HG03196 (cell line): ENCODE measurements around the gene TMEM61.
A peak's percentile ranks its signal among the peaks of the same experiment; 100 is the strongest.
"Not testable (repeated sequence)": the region's sequence is repeated elsewhere in the genome, so short reads cannot be mapped to it uniquely, and the experiment has no call there.

ENCODE experiments used
- ATAC-seq: cut with Tn5 transposase; IDR thresholded peaks from one replicate; pipeline ENCODE4 v1.9.1; 2021; ENCODE audit not compliant: unreplicated experiment

The TMEM61 gene

GRCh38 chr1:54980528-54981241, at the start of gene TMEM61:
Gene TMEM61, plus strand, starts transcription at chr1:54980628. Its CDS starts 438 bp downstream, at chr1:54981066.
- ATAC-seq = no peak

DNA sequence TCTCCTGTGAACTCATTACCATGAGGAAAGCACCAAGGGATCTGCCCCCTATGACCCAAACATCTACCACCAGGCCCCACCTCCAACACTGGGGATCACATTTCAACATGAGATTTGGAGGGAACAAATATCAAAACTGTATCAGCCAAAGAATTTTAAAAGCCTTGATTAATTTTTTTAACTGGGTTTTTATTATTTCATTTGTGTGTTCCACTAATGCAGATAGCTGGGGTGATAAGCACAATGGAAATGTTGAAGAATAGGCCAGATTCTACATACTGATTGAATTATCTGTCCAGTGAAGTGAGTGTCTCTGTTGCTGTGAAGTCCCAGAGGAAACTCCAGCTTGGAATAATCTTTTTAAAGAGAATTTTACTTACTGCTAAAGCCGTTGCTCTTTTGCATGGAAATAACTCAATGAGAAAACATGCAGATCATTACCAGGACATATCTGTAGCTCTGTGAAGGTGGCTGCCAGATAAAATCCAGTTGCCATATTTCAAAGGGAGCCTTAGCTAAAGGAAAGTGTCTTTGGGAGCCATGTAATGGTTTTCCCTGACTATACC, 49.1 kb upstream of the TMEM61 start:
- no peak for ATAC-seq

GRCh38 chr1:54934081-54934480, 46.3 kb upstream of the TMEM61 start:
- not testable (repeated sequence) for ATAC-seq

GRCh38 chr1:54934869-54935268, 45.6 kb upstream of the TMEM61 start:
- ATAC-seq = no peak

DNA sequence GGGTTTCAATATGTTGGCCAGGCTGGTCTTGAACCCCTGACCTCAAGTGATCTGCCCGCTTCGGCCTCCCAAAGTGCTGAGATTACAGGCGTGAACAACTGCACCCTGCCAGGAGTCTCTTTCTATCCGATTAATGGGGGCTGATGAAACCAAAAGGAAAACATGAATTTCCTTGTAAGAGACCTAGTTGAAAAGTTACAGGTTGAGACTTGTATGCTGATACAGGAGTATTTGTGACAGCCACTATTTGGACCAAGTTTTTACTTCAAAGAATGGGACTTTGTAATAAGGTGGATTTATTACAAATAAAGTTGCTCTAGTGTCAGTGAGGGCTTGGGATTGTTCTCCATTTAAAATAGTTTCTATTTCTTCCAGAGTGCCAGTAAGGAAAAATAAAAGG, 43.6 kb upstream of the TMEM61 start:
- no peak for ATAC-seq

- no peak for ATAC-seq
Measured at GRCh38 chr1:54937469-54937868, 43.0 kb upstream of the TMEM61 start.

- not testable (repeated sequence) for ATAC-seq
Measured at GRCh38 chr1:54938955-54939354, 41.5 kb upstream of the TMEM61 start.

GRCh38 chr1:54940042-54940441, 40.4 kb upstream of the TMEM61 start:
- no peak for ATAC-seq

DNA sequence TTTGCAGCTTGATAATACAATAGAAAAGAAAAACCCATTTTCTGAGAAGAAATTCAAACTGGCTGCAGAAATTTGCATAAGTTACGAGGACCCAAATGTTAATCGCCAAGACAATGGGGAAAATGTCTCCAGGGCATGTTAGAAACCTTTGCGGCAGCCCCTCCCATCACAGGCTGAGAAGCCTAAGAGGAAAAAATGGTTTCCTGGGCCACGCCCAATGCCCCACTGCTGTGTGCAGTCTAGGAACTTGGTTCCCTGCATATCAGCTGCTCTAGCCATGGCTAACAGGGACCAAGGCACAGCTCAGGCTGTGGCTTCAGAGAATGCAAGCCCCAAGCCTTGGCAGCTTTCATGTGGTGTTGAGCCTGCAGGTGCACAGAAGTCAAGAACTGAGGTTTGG, 37.5 kb upstream of the TMEM61 start:
- ATAC-seq = no peak

GRCh38 chr1:54944610-54945392, 35.6 kb upstream of the TMEM61 start:
- ATAC-seq = peak; percentile 73

DNA sequence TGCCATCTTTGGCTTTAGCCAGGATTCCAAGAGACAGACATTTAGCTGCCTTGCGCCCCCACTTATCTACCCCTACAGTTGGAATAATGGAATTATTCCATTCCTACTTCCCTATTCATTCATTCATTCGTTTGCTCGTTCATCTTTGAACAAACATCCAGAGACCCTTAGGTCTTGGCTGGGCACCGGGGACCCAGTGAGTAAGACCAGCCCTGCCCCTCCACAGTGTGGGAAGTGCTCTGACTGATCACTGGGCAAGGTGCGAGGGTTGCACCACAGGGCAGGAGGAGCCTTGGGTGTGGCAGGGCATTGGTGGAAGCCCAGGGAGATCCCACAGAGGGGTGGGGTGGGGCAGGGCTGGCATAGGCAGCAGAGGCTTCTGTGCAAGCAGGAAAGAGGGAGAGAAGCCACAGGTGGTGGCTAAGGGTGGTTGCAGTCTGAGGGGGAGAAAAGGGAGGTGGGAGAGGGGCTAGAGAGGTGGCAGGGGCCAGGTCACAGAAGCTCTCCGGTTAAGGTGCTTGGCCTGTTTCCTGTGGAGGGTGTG, 35.0 kb upstream of the TMEM61 start:
- ATAC-seq = no peak

GRCh38 chr1:54947540-54947939, 32.9 kb upstream of the TMEM61 start:
- no peak for ATAC-seq

GRCh38 chr1:54949053-54949452, 31.4 kb upstream of the TMEM61 start:
- no peak for ATAC-seq

DNA sequence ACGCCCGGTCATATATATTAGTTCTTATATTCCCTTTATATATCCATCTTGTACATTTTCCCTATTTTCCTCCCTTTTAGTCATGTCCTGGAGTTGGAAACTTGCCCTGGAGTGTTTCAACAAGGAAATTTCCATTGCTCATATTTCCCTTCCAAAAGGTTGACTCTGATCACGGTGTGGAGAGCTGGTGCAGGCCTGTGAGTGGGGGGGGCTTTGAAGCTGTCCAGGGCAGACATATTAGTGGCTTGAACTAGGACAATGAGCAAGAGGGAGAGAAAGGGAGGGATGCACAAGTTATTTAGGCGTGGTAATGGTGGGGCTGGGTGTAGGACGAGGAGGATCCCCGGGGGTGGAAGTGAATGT, 30.4 kb upstream of the TMEM61 start:
- ATAC-seq = no peak

- no peak for ATAC-seq
Measured at GRCh38 chr1:54950369-54951163, 29.9 kb upstream of the TMEM61 start.

DNA sequence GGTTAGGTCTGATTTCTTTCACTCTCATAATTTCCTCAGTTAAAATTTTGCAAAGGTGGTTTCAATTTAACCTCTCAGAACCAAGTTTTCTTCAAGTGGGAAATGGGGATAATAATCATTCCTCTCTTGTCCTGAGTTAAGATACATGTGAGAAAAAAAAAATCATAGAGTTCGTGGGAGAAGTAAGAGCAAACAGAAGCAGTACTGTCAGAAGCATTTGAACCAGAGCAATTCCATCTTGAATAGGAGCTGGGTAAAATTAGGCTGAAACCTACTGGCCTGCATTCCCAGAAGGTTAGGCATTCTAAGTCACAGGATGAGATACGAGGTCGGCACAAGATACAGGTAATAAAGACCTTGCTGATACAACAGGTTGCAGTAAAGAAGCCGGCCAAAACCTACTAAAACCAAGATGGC, 28.6 kb upstream of the TMEM61 start:
- ATAC-seq = no peak

- no peak for ATAC-seq
Measured at GRCh38 chr1:54952950-54953718, 27.3 kb upstream of the TMEM61 start.

GRCh38 chr1:54953846-54954245, 26.6 kb upstream of the TMEM61 start:
- no peak for ATAC-seq

- no peak for ATAC-seq
Measured at GRCh38 chr1:54955359-54955758, 25.1 kb upstream of the TMEM61 start.

GRCh38 chr1:54956726-54957125, 23.7 kb upstream of the TMEM61 start:
- ATAC-seq = no peak
